ENCODE data around the gene HIC1. TPM values are rescaled to one million over a fixed set of nuclear protein-coding genes. Genes with fewer than 3 reads are reported as not detected.

Gene HIC1
- total and polyA plus RNA-seq, 2 of the 4 experiments (the other 2 are of a cell fraction) = 10.4 to 23.0 TPM

- dilution Hi-C loops (cut with HindIII; ENCODE audit: low sequenced_read_pairs, unreplicated experiment) (no loop called here), in situ Hi-C loops (cut with MboI; ENCODE audit: low sequenced_read_pairs) (no loop called here), intact Hi-C loops (cut with micrococcal nuclease) (no loop called here)
- H2BK5ac ChIP-seq (ENCODE audit: low read depth, low read length, poor library complexity, severe bottlenecking) = peak overlapping the region; percentile 94
- POLR2A ChIA-PET (ENCODE audit: unreplicated experiment) = no interaction called here
- peak overlapping the region; percentile 45 for H3K9ac ChIP-seq (ENCODE audit: low read depth, low read length)
- H4K91ac ChIP-seq (ENCODE audit: insufficient read depth, low read depth, low read length) = peak overlapping the region; percentile 100
- peak overlapping the region; percentile 99 for H3K14ac ChIP-seq (replicated peaks; ENCODE audit: low read depth, low read length)
- peak overlapping the region; percentile 100 for H2AK5ac ChIP-seq (ENCODE audit: low read depth, low read length)
- peak overlapping the region; percentile 93 for H3K27ac ChIP-seq (ENCODE audit: insufficient read depth, low read length)
- DNase-seq = no peak
- H3K4me3 ChIP-seq (ENCODE audit: insufficient read depth, low read depth, low read length) = no peak overlapping the region
- WGBS, 2 experiments (ENCODE audit: extremely low coverage in 2 of 2, insufficient read length in 1 of 2) = 82% methylated on average over 4 of the region's 13 CpGs; no CpG with 5 or more reads in 1 of the 2 experiments
- H2AFZ ChIP-seq (replicated peaks; ENCODE audit: low read length, poor library complexity) = no peak overlapping the region
- H3K56ac ChIP-seq (ENCODE audit: extremely low read depth, insufficient read depth, low read length) = peak overlapping the region; percentile 90; the same call in 1 of the 2 replicates
- H4K5ac ChIP-seq (ENCODE audit: low read depth, low read length) = peak overlapping the region; percentile 90
- H2BK15ac ChIP-seq (ENCODE audit: low read depth, low read length) = peak overlapping the region; percentile 100
- peak overlapping the region; percentile 93 for H3K18ac ChIP-seq (ENCODE audit: low read depth, low read length)
- peak overlapping the region; percentile 98 for H2AK9ac ChIP-seq (replicated peaks; ENCODE audit: low read depth, low read length, poor library complexity)
- H3K23ac ChIP-seq (ENCODE audit: low read depth, low read length) = peak overlapping the region; percentile 99
- H3K4me1 ChIP-seq (ENCODE audit: control insufficient read depth, insufficient read depth, low read length) = peaks cover 60% of the 10 kb centered on the region
- H2BK20ac ChIP-seq (ENCODE audit: low read depth, low read length) = peak overlapping the region; percentile 97
- no peak for ATAC-seq (ENCODE audit: low read depth)
- peak overlapping the region; percentile 90 to 99 for H4K8ac ChIP-seq (ENCODE audit: low read depth in 2 of 2, low read length in 2 of 2)
- H4K20me1 ChIP-seq (ENCODE audit: insufficient read depth, low read length) = no peaks in the 10 kb centered on the region
- no peaks in the 10 kb centered on the region for H3K9me3 ChIP-seq (ENCODE audit: control insufficient read depth, insufficient read depth, low read length)
- TF ChIP-seq CHD1 (IDR thresholded peaks at IDR 0.05; ENCODE audit: low read depth, low read length) = 0 out of 2 replicates have a peak, but pooled peaks have one; percentile 80
- TF ChIP-seq SMC3 (IDR thresholded peaks at IDR 0.05; ENCODE audit: low read depth, low read length) = no peak
- no peak for TF ChIP-seq MAFK (IDR thresholded peaks at IDR 0.05; ENCODE audit: low read depth, low read length)
- TF ChIP-seq POLR2A (IDR thresholded peaks at IDR 0.05; ENCODE audit: low read depth, low read length) = 0 out of 2 replicates have a peak, but pooled peaks have one; percentile 20
- TF ChIP-seq MAZ (IDR thresholded peaks at IDR 0.05; ENCODE audit: borderline replicate concordance, low read depth, low read length) = no peak
- H3K27me3 ChIP-seq (ENCODE audit: control insufficient read depth, insufficient read depth, low read length) = no peaks in the 10 kb centered on the region
- peaks cover 48% of the 10 kb centered on the region for H3K9me1 ChIP-seq (ENCODE audit: insufficient read depth, low read length)
- H3K36me3 ChIP-seq (ENCODE audit: control insufficient read depth, insufficient read depth, low read length) = peaks cover 12% of the 10 kb centered on the region
- BruUV-seq (replicated peaks) = no TSS peak
- H2BK120ac ChIP-seq (ENCODE audit: low read depth, low read length) = peak overlapping the region; percentile 99
- peaks cover 33 to 63% of the 10 kb centered on the region in 2 experiments for H3K79me1 ChIP-seq (ENCODE audit: low read depth in 1 of 2, low read length in 2 of 2)
- H3K4me2 ChIP-seq (ENCODE audit: low read depth, low read length) = no peak overlapping the region
- CTCF ChIA-PET = no interaction called here
- H3K4ac ChIP-seq (ENCODE audit: low read depth, low read length) = peak overlapping the region; percentile 100
Observed at GRCh38 chr17:2070241-2071023, 15.5 kb downstream of the HIC1 start.
